Neural cell (in vitro differentiated cells): ENCODE measurements around the gene TENT4A.

Experiments used
- CTCF ChIP-seq: fragments of 450-650 bp; IDR thresholded peaks from 2 replicates; pipeline ENCODE4 v1.5.1; 2014; ENCODE audit warnings: antibody characterized with exemption, mild to moderate bottlenecking, moderate library complexity; ENCODE audit not compliant: poor library complexity, severe bottlenecking
- EZH2 ChIP-seq: fragments of 200-600, 300-800 bp; shearing (Covaris generic), sonication (generic); IDR thresholded peaks from 2 replicates; pipeline ENCODE4 v1.6.1; 2014; ENCODE audit warnings: antibody characterized with exemption, low read length, borderline replicate concordance, mild to moderate bottlenecking; ENCODE audit not compliant: insufficient read depth, poor library complexity, severe bottlenecking
- REST ChIP-seq: IDR thresholded peaks from 2 replicates; pipeline ENCODE4 v1.6.1; 2012; ENCODE audit warnings: borderline replicate concordance

- no peak for TF ChIP-seq EZH2
- no peak for TF ChIP-seq CTCF
- no peak for TF ChIP-seq REST
Measured at GRCh38 chr5:6759401-6759800, 46.2 kb downstream of the TENT4A start.
